ENCODE results near the gene OTUD3.
A peak's percentile ranks its signal among the peaks of the same experiment; 100 is the strongest.

OTUD3 gene

DNA sequence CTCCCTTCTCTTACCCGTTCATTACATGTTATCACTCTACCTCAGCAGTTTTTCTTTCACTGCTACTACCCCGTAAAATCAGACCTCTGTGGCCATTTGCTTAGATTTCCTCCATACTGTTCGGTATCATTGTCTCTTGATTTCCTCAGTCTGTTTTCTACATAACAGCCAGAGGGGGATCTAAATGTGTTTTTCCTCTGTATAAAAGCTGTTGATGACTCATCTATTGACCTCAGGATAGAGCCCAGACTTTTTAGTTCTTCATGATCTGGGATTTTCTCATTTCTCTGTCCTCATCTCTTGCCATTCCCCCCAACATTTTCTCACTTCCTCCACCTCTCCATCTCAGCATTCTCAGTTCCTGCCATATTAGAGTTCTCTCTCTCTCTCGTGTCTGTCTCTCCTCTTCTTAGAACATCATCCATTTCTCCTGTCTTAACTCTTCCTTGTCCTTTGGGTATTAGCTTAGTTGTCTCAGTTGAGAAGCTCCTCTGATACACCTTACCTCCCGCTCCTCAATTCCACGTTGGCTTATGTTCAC lies 10.5 kb downstream of the OTUD3 start:
- Histone ChIP-seq H3K27ac (peak overlapping the region in 3 of 11 experiments; percentile 6 to 33 (median 23); a peak in 4 of 22 replicates), H3K36me3 (peaks cover 70 to 99% (median 89%) of the 10 kb centered on the region in 11 experiments), H3K4me1 (peaks cover 0 to 26% (median 9%) of the 10 kb centered on the region in 10 experiments; a peak in 12 of 20 replicates), H4K20me1 (peaks cover 19 to 98% (median 63%) of the 10 kb centered on the region in 11 experiments; a peak in 21 of 22 replicates), H3K9me3 (replicated peaks in 1 of 11) (no peaks in the 10 kb centered on the region), H3K4me2 (peak overlapping the region in 5 of 11 experiments; percentile 36 to 59 (median 51); a peak in 9 of 22 replicates), H3K27me3 (no peaks in the 10 kb centered on the region), H3K9ac (no peak overlapping the region), H3K4me3 (no peak overlapping the region)
- no peak for TF ChIP-seq Cebpa-rat (IDR thresholded peaks at IDR 0.05)

- peaks cover 79 to 99% (median 91%) of the 10 kb centered on the region in 11 experiments for H3K36me3 ChIP-seq
- H3K27ac ChIP-seq: no peak overlapping the region
Observed at GRCh38 chr1:19893687-19894086, 11.5 kb downstream of the OTUD3 start.

GRCh38 chr1:19894218-19894617 lies 12.0 kb downstream of the OTUD3 start:
- no peak overlapping the region for H3K9ac ChIP-seq
- H3K4me2 ChIP-seq: no peak overlapping the region
- H3K9me3 ChIP-seq (replicated peaks in 1 of 11): 0 out of 22 replicates have a peak, but pooled peaks cover 0 to 5% (median 0%) of the 10 kb centered on the region in 11 experiments
- TF ChIP-seq Cebpa-rat (IDR thresholded peaks at IDR 0.05): no peak
- H4K20me1 ChIP-seq: peaks cover 13 to 83% (median 48%) of the 10 kb centered on the region in 11 experiments; a peak in 20 of 22 replicates
- peaks cover 0 to 26% (median 9%) of the 10 kb centered on the region in 10 experiments; a peak in 11 of 20 replicates for H3K4me1 ChIP-seq
- H3K4me3 ChIP-seq: no peak overlapping the region
- H3K27ac ChIP-seq: no peak overlapping the region
- H3K27me3 ChIP-seq: no peaks in the 10 kb centered on the region
- H3K36me3 ChIP-seq: peaks cover 85 to 100% (median 96%) of the 10 kb centered on the region in 11 experiments

More at GRCh38 chr1:19893687-19894086, 11.5 kb downstream of the OTUD3 start:
- Histone ChIP-seq H3K9ac (no peak overlapping the region), H3K4me2 (no peak overlapping the region), H3K9me3 (replicated peaks in 1 of 11) (no peaks in the 10 kb centered on the region), H3K4me1 (peaks cover 0 to 26% (median 9%) of the 10 kb centered on the region in 10 experiments; a peak in 11 of 20 replicates), H4K20me1 (peaks cover 13 to 88% (median 53%) of the 10 kb centered on the region in 11 experiments; a peak in 20 of 22 replicates), H3K27me3 (no peaks in the 10 kb centered on the region), H3K4me3 (no peak overlapping the region)
- no peak for TF ChIP-seq Cebpa-rat (IDR thresholded peaks at IDR 0.05)

DNA sequence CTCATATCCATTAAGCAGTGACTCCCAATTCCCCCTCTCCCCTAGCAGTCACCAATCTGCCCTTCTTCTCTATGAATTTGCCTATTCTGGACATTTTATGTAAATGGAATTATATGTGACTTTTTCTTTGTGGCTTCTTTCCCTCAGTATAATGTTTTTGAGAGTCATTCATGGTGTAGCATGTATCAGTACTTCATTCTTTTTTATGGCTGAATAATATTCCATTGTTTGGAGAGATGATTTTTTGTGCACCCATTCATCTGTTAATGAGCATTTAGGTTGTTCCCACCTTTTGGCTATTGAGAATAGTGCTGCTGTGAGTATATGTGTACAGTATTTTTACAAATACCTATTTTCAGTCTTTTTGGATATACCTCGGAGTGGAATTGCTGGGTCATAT lies 19.5 kb downstream of the OTUD3 start:
- H3K4me1 ChIP-seq: no peaks in the 10 kb centered on the region
- H4K20me1 ChIP-seq: peaks cover 0 to 23% (median 6%) of the 10 kb centered on the region in 11 experiments; a peak in 7 of 22 replicates
- no peak overlapping the region for H3K4me2 ChIP-seq
- H3K9ac ChIP-seq: no peak overlapping the region
- H3K27me3 ChIP-seq: no peaks in the 10 kb centered on the region
- no peak for TF ChIP-seq Cebpa-rat (IDR thresholded peaks at IDR 0.05)
- H3K4me3 ChIP-seq: no peak overlapping the region
- H3K27ac ChIP-seq: no peak overlapping the region
- H3K36me3 ChIP-seq: peaks cover 96 to 100% (median 100%) of the 10 kb centered on the region in 11 experiments
- H3K9me3 ChIP-seq (replicated peaks in 1 of 11): 0 out of 22 replicates have a peak, but pooled peaks cover 0 to 5% (median 0%) of the 10 kb centered on the region in 11 experiments

- no peak overlapping the region for H3K9ac ChIP-seq
- H3K4me2 ChIP-seq: no peak overlapping the region
- peaks cover 97 to 100% (median 100%) of the 10 kb centered on the region in 11 experiments for H3K36me3 ChIP-seq
- no peak overlapping the region for H3K4me3 ChIP-seq
- H3K27ac ChIP-seq: no peak overlapping the region
- H4K20me1 ChIP-seq: peaks cover 0 to 22% (median 3%) of the 10 kb centered on the region in 11 experiments; a peak in 3 of 22 replicates
- H3K4me1 ChIP-seq: no peaks in the 10 kb centered on the region
- no peaks in the 10 kb centered on the region for H3K27me3 ChIP-seq
- no peak for TF ChIP-seq Cebpa-rat (IDR thresholded peaks at IDR 0.05)
- 0 out of 22 replicates have a peak, but pooled peaks cover 0 to 5% (median 0%) of the 10 kb centered on the region in 11 experiments for H3K9me3 ChIP-seq (replicated peaks in 1 of 11)
Observed at GRCh38 chr1:19903621-19904020, 21.4 kb downstream of the OTUD3 start.

DNA sequence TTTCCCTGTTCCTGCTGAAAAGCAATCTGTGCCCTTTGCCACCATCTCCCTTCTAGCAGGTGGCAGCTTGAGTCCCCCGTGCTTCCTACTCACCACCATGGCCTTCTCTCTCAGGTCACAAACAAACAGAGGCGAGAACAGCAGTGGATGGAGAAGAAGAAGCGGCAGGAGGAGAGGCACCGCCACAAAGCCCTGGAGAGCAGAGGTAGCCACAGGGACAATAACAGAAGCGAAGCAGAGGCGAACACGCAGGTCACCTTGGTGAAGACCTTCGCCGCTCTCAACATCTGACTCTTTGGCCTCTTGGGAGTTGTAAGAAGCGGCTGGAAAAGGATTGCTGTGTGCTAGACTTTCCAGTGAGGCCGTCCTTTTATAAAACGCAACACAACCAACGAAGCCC lies 25.3 kb downstream of the OTUD3 start:
- Histone ChIP-seq H3K9me3 (replicated peaks in 1 of 11) (no peaks in the 10 kb centered on the region), H3K4me3 (no peak overlapping the region), H3K4me1 (peaks cover 0 to 19% (median 16%) of the 10 kb centered on the region in 10 experiments; a peak in 15 of 20 replicates), H3K27ac (no peak overlapping the region), H4K20me1 (peaks cover 0 to 48% (median 29%) of the 10 kb centered on the region in 11 experiments; a peak in 14 of 22 replicates), H3K4me2 (no peak overlapping the region), H3K36me3 (peaks cover 95 to 100% (median 98%) of the 10 kb centered on the region in 11 experiments), H3K27me3 (no peaks in the 10 kb centered on the region), H3K9ac (no peak overlapping the region; a peak in 2 of 22 replicates)
- no peak for TF ChIP-seq Cebpa-rat (IDR thresholded peaks at IDR 0.05)

DNA sequence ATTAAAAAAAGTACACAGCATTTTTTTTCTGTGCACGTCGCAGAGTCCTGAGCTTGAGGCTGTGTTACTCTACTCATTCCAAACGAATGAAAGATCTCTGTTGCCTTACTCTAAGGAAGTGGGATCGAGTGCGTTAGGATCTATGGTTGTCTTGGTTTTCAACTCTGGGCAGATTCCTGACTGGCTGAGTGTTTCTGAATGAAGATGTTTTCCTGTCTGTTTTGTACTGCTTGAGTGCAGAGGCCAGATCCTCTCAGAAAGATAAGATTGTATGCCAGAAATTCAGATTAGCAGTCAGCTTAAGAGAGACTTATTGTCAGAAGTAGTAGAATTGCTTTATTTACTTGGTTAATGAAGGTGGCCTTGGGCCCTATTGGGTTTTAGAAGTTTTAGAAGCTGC lies 27.2 kb downstream of the OTUD3 start:
- H3K9me3 ChIP-seq (replicated peaks in 1 of 11): no peaks in the 10 kb centered on the region
- H3K4me3 ChIP-seq: no peak overlapping the region
- no peak overlapping the region for H3K4me2 ChIP-seq
- peaks cover 0 to 54% (median 32%) of the 10 kb centered on the region in 11 experiments; a peak in 16 of 22 replicates for H4K20me1 ChIP-seq
- no peak overlapping the region for H3K27ac ChIP-seq
- H3K4me1 ChIP-seq: peaks cover 0 to 23% (median 18%) of the 10 kb centered on the region in 10 experiments; a peak in 15 of 20 replicates
- H3K9ac ChIP-seq: no peak overlapping the region
- TF ChIP-seq Cebpa-rat (IDR thresholded peaks at IDR 0.05): no peak
- H3K36me3 ChIP-seq: peaks cover 95 to 100% (median 98%) of the 10 kb centered on the region in 11 experiments
- H3K27me3 ChIP-seq: no peaks in the 10 kb centered on the region

DNA sequence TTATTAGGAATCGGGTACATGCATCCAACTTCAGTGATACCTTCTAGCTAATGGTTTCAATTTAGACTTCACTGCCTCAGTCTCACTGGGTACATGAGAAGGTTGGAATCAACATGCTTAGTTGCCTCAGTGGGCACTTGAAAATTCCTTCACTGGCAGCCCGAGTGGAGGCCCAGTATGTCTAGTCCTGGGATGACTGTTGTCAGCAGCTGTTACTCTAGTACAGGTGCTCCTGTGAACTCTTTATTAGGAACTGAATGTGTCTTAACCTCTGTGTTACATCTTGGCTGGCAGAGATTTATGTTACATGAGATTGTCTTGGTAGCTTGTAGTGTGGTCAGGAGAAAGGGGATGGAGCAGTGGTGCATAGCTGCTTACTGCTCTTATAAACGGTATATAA lies 27.8 kb downstream of the OTUD3 start:
- Histone ChIP-seq H3K36me3 (peaks cover 95 to 100% (median 98%) of the 10 kb centered on the region in 11 experiments), H3K9me3 (replicated peaks in 1 of 11) (no peaks in the 10 kb centered on the region), H3K9ac (0 out of 22 replicates have a peak overlapping the region, but pooled peaks of 2 of the 11 experiments have one; percentile 21 to 23)

DNA sequence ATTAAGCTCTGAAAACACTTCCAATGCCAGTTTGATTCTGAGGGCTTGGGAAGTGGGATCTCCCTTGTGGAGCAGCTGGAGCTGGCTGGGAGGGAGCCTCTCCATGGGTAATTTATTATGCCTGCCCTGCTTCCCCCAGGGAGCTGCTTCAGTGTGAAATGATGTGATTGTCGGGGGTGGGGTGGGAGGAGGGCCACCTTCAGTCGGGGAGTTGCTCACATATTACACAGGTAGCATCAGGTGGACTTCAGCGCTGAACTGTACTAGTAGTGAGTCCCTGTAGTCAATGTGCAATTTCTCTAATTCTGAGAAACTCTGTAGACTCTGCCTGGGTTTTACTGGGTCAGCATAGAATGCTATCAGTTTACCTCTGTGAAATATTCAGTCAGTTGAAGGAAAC lies 28.5 kb downstream of the OTUD3 start:
- H3K27me3 ChIP-seq: no peaks in the 10 kb centered on the region
- H3K36me3 ChIP-seq: peaks cover 91 to 100% (median 97%) of the 10 kb centered on the region in 11 experiments

More for the DNA sequence above, 27.8 kb downstream of the OTUD3 start:
- TF ChIP-seq Cebpa-rat (IDR thresholded peaks at IDR 0.05): no peak
- Histone ChIP-seq H4K20me1 (peaks cover 0 to 54% (median 32%) of the 10 kb centered on the region in 11 experiments; a peak in 16 of 22 replicates), H3K4me1 (peaks cover 0 to 23% (median 18%) of the 10 kb centered on the region in 10 experiments; a peak in 15 of 20 replicates), H3K27ac (no peak overlapping the region), H3K27me3 (no peaks in the 10 kb centered on the region), H3K4me3 (no peak overlapping the region), H3K4me2 (no peak overlapping the region)

More for the DNA sequence above, 28.5 kb downstream of the OTUD3 start:
- Histone ChIP-seq H3K4me2 (no peak overlapping the region), H3K4me1 (peaks cover 0 to 23% (median 18%) of the 10 kb centered on the region in 10 experiments; a peak in 15 of 20 replicates), H3K4me3 (no peak overlapping the region), H3K9ac (no peak overlapping the region), H3K27ac (no peak overlapping the region), H4K20me1 (peaks cover 0 to 54% (median 35%) of the 10 kb centered on the region in 11 experiments; a peak in 16 of 22 replicates), H3K9me3 (replicated peaks in 1 of 11) (no peaks in the 10 kb centered on the region)
- no peak for TF ChIP-seq Cebpa-rat (IDR thresholded peaks at IDR 0.05)
